Measurements from ENCODE around the gene AKAP9.
"Not testable (repeated sequence)": the region's sequence is repeated elsewhere in the genome, so short reads cannot be mapped to it uniquely, and the experiment has no call there.

The AKAP9 gene

GRCh38 chr7:92010215-92010614, 69.6 kb downstream of the AKAP9 start:
- H3K4me3 ChIP-seq (ENCODE audit: low read length), result no peak overlapping the region
- TF ChIP-seq ZNF274 (IDR thresholded peaks at IDR 0.05; ENCODE audit: low read depth, low read length), result no peak

GRCh38 chr7:92013611-92014010, 72.9 kb downstream of the AKAP9 start:
- TF ChIP-seq ZNF274 (IDR thresholded peaks at IDR 0.05; ENCODE audit: low read depth, low read length), result no peak
- H3K4me3 ChIP-seq (ENCODE audit: low read length), result no peak overlapping the region

- H3K4me3 ChIP-seq (ENCODE audit: low read length), result no peak overlapping the region
- TF ChIP-seq ZNF274 (IDR thresholded peaks at IDR 0.05; ENCODE audit: low read depth, low read length), result no peak
Measured at GRCh38 chr7:92020636-92021035, 80.0 kb downstream of the AKAP9 start.

- no peak for TF ChIP-seq ZNF274 (IDR thresholded peaks at IDR 0.05; ENCODE audit: low read depth, low read length)
Measured at GRCh38 chr7:92025260-92025659, 84.6 kb downstream of the AKAP9 start.

GRCh38 chr7:92026635-92027034, 86.0 kb downstream of the AKAP9 start:
- not testable (repeated sequence) for H3K4me3 ChIP-seq (ENCODE audit: low read length)

More at GRCh38 chr7:92025260-92025659, 84.6 kb downstream of the AKAP9 start:
- no peak overlapping the region for H3K4me3 ChIP-seq (ENCODE audit: low read length)

- H3K4me3 ChIP-seq (ENCODE audit: low read length), result not testable (repeated sequence)
Measured at GRCh38 chr7:92027128-92027527, 86.5 kb downstream of the AKAP9 start.

- H3K4me3 ChIP-seq (ENCODE audit: low read length), result no peak overlapping the region
- no peak for TF ChIP-seq ZNF274 (IDR thresholded peaks at IDR 0.05; ENCODE audit: low read depth, low read length)
Measured at GRCh38 chr7:92028226-92028625, 87.6 kb downstream of the AKAP9 start.

GRCh38 chr7:92028686-92029085, 88.0 kb downstream of the AKAP9 start:
- no peak overlapping the region for H3K4me3 ChIP-seq (ENCODE audit: low read length)
- no peak for TF ChIP-seq ZNF274 (IDR thresholded peaks at IDR 0.05; ENCODE audit: low read depth, low read length)

GRCh38 chr7:92034116-92034515, 93.5 kb downstream of the AKAP9 start:
- TF ChIP-seq ZNF274 (IDR thresholded peaks at IDR 0.05; ENCODE audit: low read depth, low read length), result no peak

GRCh38 chr7:92035576-92035975, 94.9 kb downstream of the AKAP9 start:
- no peak overlapping the region for H3K4me3 ChIP-seq (ENCODE audit: low read length)
- no peak for TF ChIP-seq ZNF274 (IDR thresholded peaks at IDR 0.05; ENCODE audit: low read depth, low read length)

More at GRCh38 chr7:92034116-92034515, 93.5 kb downstream of the AKAP9 start:
- H3K4me3 ChIP-seq (ENCODE audit: low read length), result no peak overlapping the region

- no peak overlapping the region for H3K4me3 ChIP-seq (ENCODE audit: low read length)
- TF ChIP-seq ZNF274 (IDR thresholded peaks at IDR 0.05; ENCODE audit: low read depth, low read length), result no peak
Measured at GRCh38 chr7:92039900-92040299, 99.2 kb downstream of the AKAP9 start.

- no peak for TF ChIP-seq ZNF274 (IDR thresholded peaks at IDR 0.05; ENCODE audit: low read depth, low read length)
Measured at GRCh38 chr7:92042056-92042737, 101.5 kb downstream of the AKAP9 start.

GRCh38 chr7:92043098-92043497, 102.4 kb downstream of the AKAP9 start:
- H3K4me3 ChIP-seq (ENCODE audit: low read length), result no peak overlapping the region
- no peak for TF ChIP-seq ZNF274 (IDR thresholded peaks at IDR 0.05; ENCODE audit: low read depth, low read length)

More at GRCh38 chr7:92042056-92042737, 101.5 kb downstream of the AKAP9 start:
- H3K4me3 ChIP-seq (ENCODE audit: low read length), result no peak overlapping the region

GRCh38 chr7:92043637-92044036, 103.0 kb downstream of the AKAP9 start:
- no peak for TF ChIP-seq ZNF274 (IDR thresholded peaks at IDR 0.05; ENCODE audit: low read depth, low read length)
- H3K4me3 ChIP-seq (ENCODE audit: low read length), result no peak overlapping the region

- H3K4me3 ChIP-seq (ENCODE audit: low read length), result no peak overlapping the region
- no peak for TF ChIP-seq ZNF274 (IDR thresholded peaks at IDR 0.05; ENCODE audit: low read depth, low read length)
Measured at GRCh38 chr7:92044148-92044547, 103.5 kb downstream of the AKAP9 start.

- TF ChIP-seq ZNF274 (IDR thresholded peaks at IDR 0.05; ENCODE audit: low read depth, low read length), result no peak
- no peak overlapping the region for H3K4me3 ChIP-seq (ENCODE audit: low read length)
Measured at GRCh38 chr7:92044940-92045339, 104.3 kb downstream of the AKAP9 start.

Data from GM08714 (cell line).